Right lobe of liver (tissue), 4 donors: ENCODE data around the gene CAD.

ENCODE experiments used
- CTCF ChIP-seq, 4 donors: fragments of 200-600 bp in 3 of 4; fragments of 450-650 bp in 1 of 4; IDR thresholded peaks; one replicate each; pipeline versions ENCODE4 v1.5.1 to v1.8.0; 2016 to 2022; ENCODE audit warnings: antibody characterized with exemption in 4 of 4, mild to moderate bottlenecking in 2 of 4
- POLR2A ChIP-seq: fragments of 450-650 bp; IDR thresholded peaks from one replicate; pipeline ENCODE4 v1.6.1; 2017; ENCODE audit warnings: antibody characterized with exemption, mild to moderate bottlenecking
- donor health status: DM: no; HTN: no; CAD: no.
- donor health status: DM: no; HTN: no; CAD: no.
- donor health status: DM: no; HTN: yes; CAD: no.

GRCh38 chr2:27236136-27236535 is 19.0 kb downstream of the CAD start:
- no peak for TF ChIP-seq POLR2A
- no peak for TF ChIP-seq CTCF (IDR thresholded peaks at IDR 0.05)
